Mucosa of stomach (tissue), 1 donor: ENCODE data around the gene APOB.

Source experiments
- H3K27me3 ChIP-seq: one replicate; pipeline ENCODE4 v1.7.0; 2013; ENCODE audit warnings: mild to moderate bottlenecking, low read length; ENCODE audit not compliant: control insufficient read depth, insufficient read depth
- H3K36me3 ChIP-seq: one replicate; pipeline ENCODE4 v1.7.0; 2013; ENCODE audit warnings: low read length; ENCODE audit not compliant: control insufficient read depth, insufficient read depth
- H3K4me1 ChIP-seq: one replicate; pipeline ENCODE4 v1.7.0; 2013; ENCODE audit warnings: mild to moderate bottlenecking, low read length; ENCODE audit not compliant: control insufficient read depth, insufficient read depth
- H3K4me3 ChIP-seq: one replicate; pipeline ENCODE4 v1.7.0; 2013; ENCODE audit warnings: low read length
- H3K9ac ChIP-seq: one replicate; pipeline ENCODE4 v1.7.0; 2013; ENCODE audit warnings: mild to moderate bottlenecking, low read length, moderate library complexity
- H3K9me3 ChIP-seq: one replicate; pipeline ENCODE4 v1.7.0; 2013; ENCODE audit warnings: mild to moderate bottlenecking, low read length, moderate library complexity; ENCODE audit not compliant: control insufficient read depth
- donor health status: Pancreatic carcinoma.

Gene APOB

GRCh38 chr2:20962939-20963557, 80.8 kb downstream of the APOB start:
- Histone ChIP-seq H3K4me1 (no peaks in the 10 kb centered on the region), H3K36me3 (no peaks in the 10 kb centered on the region), H3K4me3 (no peak overlapping the region), H3K9ac (no peak overlapping the region), H3K27me3 (no peaks in the 10 kb centered on the region), H3K9me3 (no peaks in the 10 kb centered on the region)

GRCh38 chr2:20961858-20962257, 82.0 kb downstream of the APOB start:
- Histone ChIP-seq H3K9me3 (no peaks in the 10 kb centered on the region), H3K4me1 (no peaks in the 10 kb centered on the region), H3K9ac (no peak overlapping the region), H3K4me3 (no peak overlapping the region), H3K36me3 (no peaks in the 10 kb centered on the region), H3K27me3 (no peaks in the 10 kb centered on the region)

GRCh38 chr2:20960003-20960402, 83.9 kb downstream of the APOB start:
- no peak overlapping the region for H3K9ac ChIP-seq
- H3K27me3 ChIP-seq = no peaks in the 10 kb centered on the region
- H3K4me3 ChIP-seq = no peak overlapping the region
- no peaks in the 10 kb centered on the region for H3K4me1 ChIP-seq
- no peaks in the 10 kb centered on the region for H3K36me3 ChIP-seq
- H3K9me3 ChIP-seq = no peaks in the 10 kb centered on the region

- Histone ChIP-seq H3K9me3 (no peaks in the 10 kb centered on the region), H3K4me1 (no peaks in the 10 kb centered on the region), H3K9ac (no peak overlapping the region), H3K27me3 (no peaks in the 10 kb centered on the region), H3K36me3 (no peaks in the 10 kb centered on the region), H3K4me3 (no peak overlapping the region)
Measured at GRCh38 chr2:20959252-20959651, 84.6 kb downstream of the APOB start.

GRCh38 chr2:20957788-20958525, 85.9 kb downstream of the APOB start:
- no peaks in the 10 kb centered on the region for H3K4me1 ChIP-seq
- H3K4me3 ChIP-seq = no peak overlapping the region
- H3K9ac ChIP-seq = no peak overlapping the region
- H3K27me3 ChIP-seq = no peaks in the 10 kb centered on the region
- no peaks in the 10 kb centered on the region for H3K36me3 ChIP-seq
- no peaks in the 10 kb centered on the region for H3K9me3 ChIP-seq

GRCh38 chr2:20955277-20956026, 88.4 kb downstream of the APOB start:
- Histone ChIP-seq H3K36me3 (no peaks in the 10 kb centered on the region), H3K9ac (no peak overlapping the region), H3K4me1 (no peaks in the 10 kb centered on the region), H3K9me3 (no peaks in the 10 kb centered on the region), H3K27me3 (no peaks in the 10 kb centered on the region), H3K4me3 (no peak overlapping the region)

- H3K36me3 ChIP-seq = no peaks in the 10 kb centered on the region
- no peak overlapping the region for H3K9ac ChIP-seq
- no peaks in the 10 kb centered on the region for H3K9me3 ChIP-seq
Measured at GRCh38 chr2:20953146-20953824, 90.6 kb downstream of the APOB start.

More at GRCh38 chr2:20953146-20953824, 90.6 kb downstream of the APOB start:
- H3K27me3 ChIP-seq = no peaks in the 10 kb centered on the region
- no peak overlapping the region for H3K4me3 ChIP-seq
- no peaks in the 10 kb centered on the region for H3K4me1 ChIP-seq
